LNCAP (cell line): Measurements from ENCODE around the gene DYNLRB2.

ENCODE experiments used
- CTCF ChIP-seq: fragments of 450-650 bp; IDR thresholded peaks from 2 replicates; pipeline ENCODE4 v1.5.1; 2017; ENCODE audit warnings: mild to moderate bottlenecking

Gene DYNLRB2

DNA sequence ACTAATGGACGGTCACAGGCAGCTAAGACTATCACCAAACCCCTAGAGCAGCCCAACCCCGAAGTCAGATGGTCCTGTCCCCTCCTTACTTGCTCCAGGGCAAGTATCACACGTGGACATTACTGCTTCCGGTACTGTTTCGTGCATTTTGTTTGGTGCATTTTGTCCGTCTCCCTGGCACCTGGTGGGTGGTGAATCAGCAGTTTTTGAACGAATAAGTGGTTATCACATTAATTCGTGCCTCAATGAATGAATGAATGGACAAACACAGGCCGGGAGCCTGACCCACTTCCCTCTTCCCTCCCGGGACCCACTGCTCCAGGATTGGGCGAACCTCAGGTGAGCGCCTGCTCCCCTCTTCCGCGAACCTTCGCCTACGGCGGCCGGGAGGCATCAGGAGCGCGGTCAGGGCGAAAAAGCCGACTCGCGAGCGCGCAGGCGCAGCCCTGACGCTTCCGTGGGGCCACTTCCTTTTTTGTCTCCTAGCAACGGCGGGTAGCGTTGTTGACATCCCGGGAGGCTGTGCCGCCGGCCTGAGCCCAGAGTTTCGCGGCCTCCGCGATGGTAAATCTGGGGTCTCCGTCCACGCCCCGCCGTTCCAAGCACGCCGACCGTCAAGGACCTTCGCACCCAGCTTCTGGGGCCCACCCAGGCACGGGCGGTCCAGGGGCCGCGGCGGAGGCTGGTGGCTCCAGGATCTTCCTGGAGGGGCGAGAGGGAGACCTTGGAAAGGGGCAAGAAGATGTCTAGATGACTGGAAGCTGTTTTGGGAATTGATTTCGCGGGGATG is at the start of gene DYNLRB2:
Gene DYNLRB2, plus strand, starts transcription at position 478 of the 790 bp plus-strand sequence. Its CDS starts 84 bp downstream, at position 562.
- no peak for TF ChIP-seq CTCF

DNA sequence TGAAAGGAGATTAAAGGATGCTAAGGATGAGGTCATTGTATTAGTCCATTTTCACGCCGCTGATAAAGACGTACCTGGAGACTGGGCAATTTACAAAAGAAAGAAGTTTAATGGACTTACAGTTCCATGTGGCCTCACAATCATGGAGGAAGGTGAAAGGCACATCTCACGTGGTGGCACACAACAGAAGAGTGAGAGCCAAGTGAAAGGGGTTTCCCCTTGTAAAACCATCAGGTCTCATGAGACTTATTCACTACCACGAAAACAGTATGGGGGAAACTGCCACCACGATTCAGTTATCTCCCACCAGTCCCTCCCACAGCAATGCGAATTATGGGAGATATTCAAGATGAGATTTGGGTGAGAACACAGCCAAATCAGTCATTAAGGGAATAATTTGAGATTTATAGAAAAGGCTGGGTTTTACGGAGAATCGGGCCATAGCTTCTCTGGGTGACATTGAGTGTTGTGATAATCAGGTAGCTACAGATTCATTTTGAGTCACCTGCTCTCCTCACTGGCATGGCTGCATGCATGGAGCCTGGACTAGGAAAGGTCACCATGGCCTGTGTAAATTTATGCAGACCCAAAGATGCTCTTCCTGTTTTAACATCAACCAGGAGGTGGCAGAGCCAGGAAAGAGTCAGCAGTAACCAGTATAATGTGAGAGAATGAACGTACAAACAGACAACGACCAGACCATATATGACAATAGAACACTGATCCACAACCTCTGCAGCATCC is 40.5 kb upstream of the DYNLRB2 start:
- no peak for TF ChIP-seq CTCF

DNA sequence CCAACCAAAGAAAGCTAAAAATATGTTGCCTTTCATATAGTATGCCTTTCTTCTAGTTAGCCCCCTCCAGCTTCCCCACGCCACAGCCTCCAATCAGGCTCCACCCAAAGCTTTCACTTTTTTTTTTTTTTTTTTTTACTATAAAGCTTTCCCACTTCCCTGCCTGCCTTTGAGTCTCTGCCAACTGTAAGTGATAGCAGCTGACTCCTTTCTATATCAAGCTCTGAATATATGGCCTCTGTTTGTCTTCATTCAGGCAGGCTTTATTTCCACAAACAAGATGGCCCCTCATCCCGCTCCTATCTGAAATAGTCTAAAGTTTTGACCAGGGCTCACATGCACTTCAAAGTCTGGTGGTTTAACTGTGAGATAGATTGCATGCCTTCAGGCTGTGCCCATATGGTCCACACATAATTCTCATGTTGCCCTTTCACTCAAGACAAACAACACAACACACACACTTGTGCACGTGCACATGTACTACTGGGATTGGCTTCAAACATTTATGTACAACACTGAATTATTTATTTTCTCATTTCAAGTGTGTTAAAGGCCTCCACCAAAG is 39.8 kb upstream of the DYNLRB2 start:
- no peak for TF ChIP-seq CTCF

DNA sequence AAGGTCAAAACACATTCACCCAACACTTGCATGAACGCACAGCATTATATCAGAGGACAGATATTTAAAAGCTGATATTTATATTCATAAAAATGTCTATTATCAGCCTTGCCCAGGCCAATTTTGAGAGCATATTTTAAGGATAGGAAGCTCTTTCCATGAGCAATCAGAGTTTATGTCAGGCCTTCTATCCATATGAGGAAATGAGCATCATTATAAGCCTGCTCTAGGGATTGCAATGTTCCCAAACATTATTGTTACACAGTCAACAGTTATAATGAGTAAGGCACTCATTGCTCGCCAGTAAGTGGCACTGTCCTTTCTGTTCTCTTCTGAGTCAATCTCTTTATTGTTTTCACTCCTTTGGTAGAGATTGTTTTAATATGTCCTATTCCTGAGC is 37.7 kb upstream of the DYNLRB2 start:
- TF ChIP-seq CTCF, result no peak

DNA sequence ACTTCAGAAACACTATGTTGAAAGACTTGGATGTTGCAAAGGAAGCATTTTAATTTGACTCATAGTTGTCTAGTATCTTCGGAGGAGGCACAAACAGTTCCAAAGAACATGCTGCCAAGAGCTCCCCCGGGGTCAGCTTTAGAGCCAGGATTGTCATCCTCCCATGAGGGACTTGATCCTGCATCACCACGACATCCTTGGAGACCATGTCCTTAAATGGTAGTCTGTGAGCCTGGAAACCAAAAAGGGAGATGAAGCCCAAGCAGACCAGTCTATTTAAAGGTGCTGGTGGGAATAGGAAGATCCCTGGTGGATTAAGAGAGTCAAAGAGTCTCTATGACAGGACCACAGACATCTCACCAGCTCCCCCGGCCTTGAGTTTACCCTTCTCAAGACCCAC is 33.3 kb upstream of the DYNLRB2 start:
- TF ChIP-seq CTCF, result no peak

DNA sequence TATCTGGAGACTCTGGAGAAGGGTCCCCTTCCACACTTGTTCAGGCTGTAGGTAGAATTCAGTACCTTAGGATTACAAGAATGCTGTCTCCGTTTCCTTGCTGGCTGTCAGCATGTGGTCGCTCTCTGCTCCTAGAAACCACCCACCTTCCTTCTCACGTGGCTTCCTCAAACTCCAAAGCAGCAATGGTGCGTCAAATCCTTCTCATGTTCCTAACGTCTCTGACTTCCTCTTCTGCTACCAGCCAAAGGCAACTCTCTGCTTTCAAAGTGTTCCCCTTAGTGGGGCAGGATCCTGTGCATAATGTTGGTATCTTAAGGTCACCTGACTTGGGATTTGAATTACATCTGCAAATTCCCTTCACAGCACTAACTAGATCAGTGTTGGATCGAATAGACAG is 30.9 kb upstream of the DYNLRB2 start:
- no peak for TF ChIP-seq CTCF

DNA sequence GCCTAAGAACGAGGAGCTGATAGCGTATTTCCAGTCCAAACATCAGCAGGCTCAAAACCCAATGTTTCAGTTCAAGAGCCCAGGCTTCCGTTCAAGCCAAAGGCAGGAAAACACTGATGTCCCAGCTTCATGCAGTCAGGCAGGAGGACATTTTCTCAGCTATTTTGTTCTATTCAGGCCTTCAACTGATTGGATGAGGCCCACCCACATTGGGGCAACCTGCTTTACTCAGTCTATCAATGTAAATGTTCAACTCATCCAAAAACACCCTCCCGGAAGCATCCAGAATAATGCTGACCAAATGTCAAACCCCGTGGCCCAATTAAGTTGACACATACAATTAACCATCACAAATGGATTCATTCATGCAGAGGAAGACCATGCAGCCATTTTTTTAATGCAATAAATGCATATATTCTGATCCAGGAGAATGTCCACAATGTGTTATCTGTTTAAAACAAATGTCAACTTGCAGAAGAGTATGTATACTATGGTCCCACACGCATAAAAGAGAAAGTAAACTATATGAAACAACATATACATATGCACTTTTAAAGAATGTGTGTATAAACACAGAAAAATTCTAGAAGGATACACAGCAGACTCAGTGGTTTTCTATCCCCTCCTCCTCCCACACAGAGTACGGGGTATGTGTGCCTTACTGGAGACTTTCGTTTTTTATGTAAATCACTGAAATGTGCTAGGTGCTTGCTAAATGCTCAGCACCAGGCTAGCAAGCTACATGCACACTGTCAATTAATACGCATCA is 28.8 kb upstream of the DYNLRB2 start:
- no peak for TF ChIP-seq CTCF
